Fibroblast of lung (primary cell): ENCODE results near the gene SF3A2.

Experiments
- EZH2 ChIP-seq: IDR thresholded peaks from 2 replicates; pipeline ENCODE4 v1.5.1; 2012; ENCODE audit warnings: low read length, control low read depth, mild to moderate bottlenecking; ENCODE audit errors: missing control alignments
- TF ChIP-seq, protein P1 (sequence below), 2 donors: IDR thresholded peaks in 1 of 2; conservative IDR thresholded peaks in 1 of 2; 1 replicate in 1 of 2; 2 replicates in 1 of 2; pipeline ENCODE4 v1.5.1; 2011 to 2012; ENCODE audit warnings: low read length in 2 of 2, control low read depth in 1 of 2, inconsistent platforms in 1 of 2, low read depth in 1 of 2, mild to moderate bottlenecking in 1 of 2

DNA sequence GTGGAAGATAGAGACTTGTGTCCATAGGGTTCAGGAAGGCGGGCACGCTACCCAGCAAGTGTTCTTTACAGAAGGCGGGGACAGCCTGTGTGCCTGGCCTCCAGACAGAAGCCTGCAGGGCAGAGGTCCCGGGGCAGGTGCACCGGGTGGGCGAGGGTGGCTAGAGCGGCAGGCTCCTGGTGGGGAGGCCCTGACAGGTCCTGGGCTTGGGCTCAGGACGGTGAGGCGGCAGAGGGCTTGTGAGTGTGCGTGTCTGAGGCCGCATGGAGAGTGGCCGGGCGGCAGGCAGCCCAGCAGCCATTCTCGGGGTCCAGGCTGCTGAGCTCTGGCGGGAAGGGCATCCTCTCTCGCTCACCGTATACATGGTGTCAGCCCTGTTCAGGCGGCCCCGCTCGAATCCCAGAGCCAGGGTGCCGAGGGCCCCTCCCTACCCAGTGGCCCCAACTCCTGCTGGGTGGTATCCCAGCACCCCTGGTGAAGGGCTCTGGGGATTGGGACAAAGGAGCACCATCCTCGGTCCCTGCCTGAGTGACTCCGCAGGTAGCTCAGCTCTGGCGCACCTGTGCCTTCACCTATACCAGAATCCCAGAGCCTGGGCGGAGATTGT lies 9.5 kb downstream of the SF3A2 start:
- TF ChIP-seq, protein P1, sequence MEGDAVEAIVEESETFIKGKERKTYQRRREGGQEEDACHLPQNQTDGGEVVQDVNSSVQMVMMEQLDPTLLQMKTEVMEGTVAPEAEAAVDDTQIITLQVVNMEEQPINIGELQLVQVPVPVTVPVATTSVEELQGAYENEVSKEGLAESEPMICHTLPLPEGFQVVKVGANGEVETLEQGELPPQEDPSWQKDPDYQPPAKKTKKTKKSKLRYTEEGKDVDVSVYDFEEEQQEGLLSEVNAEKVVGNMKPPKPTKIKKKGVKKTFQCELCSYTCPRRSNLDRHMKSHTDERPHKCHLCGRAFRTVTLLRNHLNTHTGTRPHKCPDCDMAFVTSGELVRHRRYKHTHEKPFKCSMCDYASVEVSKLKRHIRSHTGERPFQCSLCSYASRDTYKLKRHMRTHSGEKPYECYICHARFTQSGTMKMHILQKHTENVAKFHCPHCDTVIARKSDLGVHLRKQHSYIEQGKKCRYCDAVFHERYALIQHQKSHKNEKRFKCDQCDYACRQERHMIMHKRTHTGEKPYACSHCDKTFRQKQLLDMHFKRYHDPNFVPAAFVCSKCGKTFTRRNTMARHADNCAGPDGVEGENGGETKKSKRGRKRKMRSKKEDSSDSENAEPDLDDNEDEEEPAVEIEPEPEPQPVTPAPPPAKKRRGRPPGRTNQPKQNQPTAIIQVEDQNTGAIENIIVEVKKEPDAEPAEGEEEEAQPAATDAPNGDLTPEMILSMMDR (conservative IDR thresholded peaks at IDR 0.05 in 1 of 2, IDR thresholded peaks at IDR 0.05 in 1 of 2; ENCODE audit: low read depth in 1 of 2, low read length in 2 of 2), result no peak
- no peak for TF ChIP-seq EZH2
